Activated naive CD4-positive, alpha-beta T cell treated with Interleukin-2 at 50 U/mL for 16 hours (primary cell): ENCODE data around the gene CEP112.
A peak's percentile ranks its signal among the peaks of the same experiment; 100 is the strongest.
"Not testable (repeated sequence)": the region's sequence is repeated elsewhere in the genome, so short reads cannot be mapped to it uniquely, and the experiment has no call there.

ENCODE experiments used
- DNase-seq: peaks from one replicate; pipeline ENCODE4 v3.0.0-alpha.2; 2020

Gene CEP112

DNA sequence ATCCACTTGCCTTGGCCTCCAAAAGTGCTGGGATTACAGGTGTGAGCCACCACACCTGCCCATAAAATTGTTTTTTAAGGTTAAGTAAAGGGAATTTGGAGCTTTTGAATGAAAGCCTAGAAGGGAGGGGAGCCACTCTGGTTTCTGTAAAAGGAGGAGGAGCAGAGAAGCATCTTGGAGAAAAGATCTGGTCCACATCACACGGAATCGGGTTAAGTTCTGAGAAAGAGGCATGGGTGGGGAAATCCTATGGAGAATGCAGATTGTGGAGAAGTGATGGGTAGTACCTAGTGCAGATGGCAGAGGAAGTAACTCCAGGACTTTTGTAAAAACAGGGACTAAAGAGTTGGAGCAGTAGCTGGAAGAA lies 18.3 kb upstream of the CEP112 start:
- no peak for DNase-seq

- no peak for DNase-seq
Observed at GRCh38 chr17:66207936-66208335, 16.0 kb upstream of the CEP112 start.

- no peak for DNase-seq
Observed at GRCh38 chr17:66203274-66204015, 11.5 kb upstream of the CEP112 start.

- peak; percentile 44 for DNase-seq
Observed at GRCh38 chr17:66200685-66201092, 8.8 kb upstream of the CEP112 start.

- DNase-seq = no peak
Observed at GRCh38 chr17:66198242-66198641, 6.3 kb upstream of the CEP112 start.

- DNase-seq = no peak
Observed at GRCh38 chr17:66192378-66192687, 400 bp upstream of the CEP112 start.

GRCh38 chr17:66190738-66191592 lies 968 bp downstream of the CEP112 start:
- DNase-seq = no peak

- DNase-seq = no peak
Observed at GRCh38 chr17:66187718-66188117, 4.2 kb downstream of the CEP112 start.

- no peak for DNase-seq
Observed at GRCh38 chr17:66185862-66186261, 6.1 kb downstream of the CEP112 start.

DNA sequence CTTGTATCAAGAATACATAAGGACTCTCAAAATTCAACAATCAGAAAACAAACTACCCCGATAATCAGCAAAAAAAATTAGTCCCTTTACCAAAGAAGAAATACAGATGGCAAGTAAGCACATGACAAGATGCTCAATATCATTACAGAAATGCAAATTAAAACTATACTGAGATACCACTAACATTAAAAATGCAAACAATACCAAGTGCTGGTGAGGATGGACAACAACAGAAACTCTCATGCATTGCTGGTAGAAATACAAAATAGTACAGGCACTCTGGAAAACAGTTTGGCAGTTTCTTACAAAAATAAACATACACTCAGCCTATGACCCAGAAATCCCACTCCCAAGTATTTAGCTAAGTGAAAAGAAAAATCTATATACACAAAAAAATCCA lies 7.5 kb downstream of the CEP112 start:
- DNase-seq = no peak

GRCh38 chr17:66183529-66183928 lies 8.4 kb downstream of the CEP112 start:
- no peak for DNase-seq

DNA sequence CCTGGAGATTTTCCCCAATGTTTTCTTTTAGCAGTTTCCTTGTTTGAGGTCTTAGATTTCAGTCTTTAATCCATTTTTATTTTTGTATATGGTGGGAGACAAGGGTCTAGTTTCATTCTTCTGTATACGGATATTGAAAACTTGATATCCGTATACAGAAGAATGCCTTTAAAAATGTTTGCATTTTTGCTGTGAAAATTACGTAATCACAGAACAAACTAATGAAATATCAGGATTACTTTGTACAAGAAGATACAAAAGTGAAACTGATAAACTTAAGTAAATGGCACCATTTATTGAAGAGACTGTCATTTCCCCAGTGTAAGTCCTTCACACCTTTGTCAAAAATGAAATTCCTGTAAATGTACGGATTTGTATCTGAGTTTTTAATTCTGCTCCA lies 13.3 kb downstream of the CEP112 start:
- DNase-seq = no peak

DNA sequence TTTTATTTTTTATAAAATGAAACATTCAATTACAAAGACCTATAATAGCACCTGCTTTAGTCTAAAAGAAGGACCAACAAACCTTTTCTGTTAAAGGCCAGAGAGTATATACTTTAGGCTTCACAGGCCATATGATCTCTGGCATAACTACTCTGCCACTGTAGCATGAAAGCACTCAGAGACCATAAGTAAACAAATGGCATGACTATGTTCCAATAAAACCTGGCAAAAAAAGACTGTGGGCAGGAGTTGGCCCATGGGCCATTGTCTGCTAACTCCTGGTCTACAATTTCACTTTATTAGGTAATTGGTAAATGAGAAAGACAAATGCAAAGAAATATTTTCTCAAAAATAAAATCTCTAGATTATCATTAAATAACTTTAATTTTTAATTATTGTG lies 14.9 kb downstream of the CEP112 start:
- DNase-seq = no peak

GRCh38 chr17:66175892-66176291 lies 16.0 kb downstream of the CEP112 start:
- DNase-seq = no peak

- DNase-seq = no peak
Observed at GRCh38 chr17:66172691-66173223, 19.2 kb downstream of the CEP112 start.

DNA sequence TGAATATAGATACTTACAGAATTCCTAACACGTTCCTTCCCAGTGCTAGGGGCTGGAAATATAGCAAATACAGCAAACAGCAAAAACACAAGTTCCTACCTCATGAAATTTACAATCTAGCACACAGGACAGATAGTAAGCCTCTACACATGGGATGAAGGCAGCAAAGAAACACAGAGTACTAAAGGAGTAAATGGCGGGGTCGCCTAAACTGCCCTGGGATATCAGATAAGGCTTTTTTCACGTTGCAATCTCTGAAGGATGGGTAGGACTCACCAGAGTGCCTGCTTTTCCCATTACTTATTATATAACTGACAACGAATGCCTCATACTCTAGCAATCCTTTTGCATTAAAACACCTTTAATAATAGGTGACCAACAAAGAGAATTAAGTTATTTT lies 19.8 kb downstream of the CEP112 start:
- no peak for DNase-seq

DNA sequence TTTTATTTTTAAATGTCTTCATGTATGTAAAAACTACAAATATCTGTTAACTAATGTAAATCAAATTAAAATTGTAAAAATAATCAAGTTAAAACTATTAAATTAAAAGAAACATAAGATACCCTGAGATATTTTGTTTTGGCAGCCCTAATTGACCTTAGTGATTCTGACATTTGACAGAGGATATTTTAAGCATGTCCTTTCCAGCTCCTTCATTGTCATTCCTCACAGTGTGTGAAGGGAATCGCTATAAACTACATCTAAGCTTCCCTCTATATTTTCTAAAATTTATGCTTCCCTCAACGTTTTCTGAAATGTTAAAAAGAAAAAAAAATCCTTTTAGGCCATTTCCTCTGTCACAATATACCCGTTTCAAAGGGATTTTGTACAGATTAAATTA lies 20.2 kb downstream of the CEP112 start:
- no peak for DNase-seq

DNA sequence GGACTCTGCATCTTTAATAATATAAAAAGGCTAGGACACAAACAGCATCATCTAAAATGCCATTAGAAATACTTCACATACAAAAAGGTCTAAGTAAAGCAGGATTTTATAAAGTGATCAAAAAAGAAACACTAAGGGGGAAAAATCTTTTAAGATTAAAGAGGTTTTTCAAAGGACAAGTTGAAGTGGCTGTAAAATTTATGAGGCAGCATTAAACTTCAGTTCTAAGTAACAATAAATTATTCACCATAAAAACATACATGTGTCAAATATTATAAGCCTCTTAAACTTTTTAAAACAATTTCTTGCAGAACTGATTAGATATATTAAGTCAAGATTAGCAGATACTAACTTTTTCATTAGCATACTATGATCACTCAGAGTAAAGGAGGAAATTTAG lies 20.8 kb downstream of the CEP112 start:
- no peak for DNase-seq

DNA sequence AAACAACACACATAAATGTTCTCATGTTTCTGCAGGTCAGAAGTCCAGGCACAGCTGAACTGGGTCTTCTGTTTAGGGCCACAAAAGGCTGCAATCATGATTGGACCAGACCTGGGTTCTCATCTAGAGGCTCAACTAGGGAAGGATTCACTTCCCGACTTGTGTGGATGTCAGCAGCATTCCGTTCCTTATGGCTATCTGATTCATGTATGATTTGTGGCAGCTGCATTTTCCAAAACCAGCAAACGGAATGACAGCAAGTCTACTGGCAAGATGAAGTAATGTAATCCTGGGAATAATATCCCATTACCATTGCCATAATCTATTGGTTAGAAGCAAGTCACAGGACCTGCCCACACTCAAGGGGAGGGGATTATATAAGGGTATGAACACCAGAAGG lies 22.1 kb downstream of the CEP112 start:
- no peak for DNase-seq

GRCh38 chr17:66167189-66167815 lies 24.6 kb downstream of the CEP112 start:
- no peak for DNase-seq

GRCh38 chr17:66165537-66166123 lies 26.3 kb downstream of the CEP112 start:
- no peak for DNase-seq

GRCh38 chr17:66155055-66155454 lies 36.9 kb downstream of the CEP112 start:
- DNase-seq = not testable (repeated sequence)

DNA sequence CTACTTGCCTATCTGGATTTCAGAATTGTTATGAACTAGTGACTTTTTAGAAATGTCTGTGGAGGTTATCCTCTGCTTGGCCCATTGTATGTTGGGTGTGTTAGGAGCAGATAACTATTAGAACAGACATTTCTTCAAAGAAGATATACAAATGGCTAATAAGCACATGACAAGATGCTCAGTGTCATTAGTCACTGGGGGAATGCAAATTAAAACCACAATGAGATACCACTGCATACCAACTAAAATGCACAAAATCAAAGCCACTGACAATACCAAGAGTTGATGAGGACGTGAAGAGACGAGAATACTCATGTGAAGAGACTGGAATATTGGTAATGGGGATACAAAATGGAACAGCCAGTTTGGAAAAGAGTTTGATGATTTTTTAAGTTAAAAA lies 39.2 kb downstream of the CEP112 start:
- no peak for DNase-seq

- no peak for DNase-seq
Observed at GRCh38 chr17:66150708-66151107, 41.2 kb downstream of the CEP112 start.
